Measurements from ENCODE around the gene KCNK4. TPM values are rescaled to one million over a fixed set of nuclear protein-coding genes. Genes with fewer than 3 reads are reported as not detected.

The KCNK4 gene
- total RNA-seq, 1 experiment from 2014 or later = 0.28 TPM

DNA sequence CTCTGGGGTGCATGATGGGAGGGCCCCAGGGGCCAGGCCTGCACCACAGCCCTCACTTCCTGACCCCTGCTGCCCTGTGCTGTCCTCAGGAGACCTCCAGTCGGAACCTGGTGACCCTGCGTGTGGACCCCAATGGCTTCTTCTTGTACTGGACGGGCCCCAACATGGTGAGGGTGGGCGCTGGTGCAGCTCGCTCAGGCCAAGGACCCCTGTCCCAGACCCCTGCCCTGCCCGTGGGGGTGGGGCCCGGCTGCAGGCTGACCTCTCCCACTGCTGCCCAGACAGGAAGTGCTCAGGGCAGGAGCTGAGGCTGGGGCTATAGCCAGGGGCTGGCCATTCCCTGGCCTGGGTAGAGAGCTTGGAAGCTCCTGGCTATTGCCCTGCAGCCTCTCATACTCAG is 36.8 kb upstream of the KCNK4 start:
- no peak overlapping the region for H3K14ac ChIP-seq (ENCODE audit: insufficient read depth, low read length)
- H3K9ac ChIP-seq (ENCODE audit: extremely low read depth, insufficient read length, low read length) = no peak overlapping the region
- no peaks in the 10 kb centered on the region; the same call in 1 of the 2 replicates for H3K79me2 ChIP-seq (ENCODE audit: insufficient read depth, low read length)
- H3K23ac ChIP-seq (ENCODE audit: insufficient read length, low read depth, low read length) = no peak overlapping the region
- H2BK5ac ChIP-seq (ENCODE audit: insufficient read length, low read length) = no peak overlapping the region
- no peak for TF ChIP-seq CTCF (conservative IDR thresholded peaks at IDR 0.05)
- no peak overlapping the region for H4K91ac ChIP-seq (ENCODE audit: insufficient read length, low read depth, low read length)
- no peak overlapping the region for H4K8ac ChIP-seq (replicated peaks; ENCODE audit: insufficient read length, low read depth, low read length)
- H2BK120ac ChIP-seq (ENCODE audit: low read depth, low read length, poor library complexity, severe bottlenecking) = no peak overlapping the region
- no peak overlapping the region for H2BK15ac ChIP-seq (ENCODE audit: low read depth, low read length)
- no peaks in the 10 kb centered on the region for H3K9me3 ChIP-seq (ENCODE audit: control insufficient read depth, low read depth, low read length)
- H3K27me3 ChIP-seq (ENCODE audit: insufficient read depth, low read length) = no peaks in the 10 kb centered on the region
- Mint-ChIP-seq H3K27me3 (ENCODE audit: low read depth) (no peaks in the 10 kb centered on the region), H3K4me3 (0 out of 5 replicates have a peak overlapping the region, but pooled peaks of 1 of the 2 experiments have one; percentile 98), H3K4me1 (peaks cover 18 to 27% of the 10 kb centered on the region in 2 experiments), H3K9me3 (no peaks in the 10 kb centered on the region), H3K36me3 (ENCODE audit: insufficient read depth in 1 of 3, low read depth in 3 of 3) (peaks cover 28 to 51% (median 43%) of the 10 kb centered on the region in 3 experiments; a peak in 6 of 7 replicates), H3K27ac (no peak overlapping the region)
- peaks cover 16% of the 10 kb centered on the region for H3K23me2 ChIP-seq (ENCODE audit: insufficient read length, low read depth, low read length, poor library complexity, severe bottlenecking)
- H3K4me2 ChIP-seq (ENCODE audit: insufficient read depth, insufficient read length, low read length) = no peak overlapping the region
- DNase-seq = no peak
- H4K5ac ChIP-seq (ENCODE audit: insufficient read length, low read depth, low read length) = no peak overlapping the region
- WGBS (ENCODE audit: extremely low coverage, insufficient read length, low lambda C conversion rate) = no CpG with 5 or more reads among the region's 7 CpGs
- H3K4me1 ChIP-seq (ENCODE audit: insufficient read depth, low read length) = peaks cover 4% of the 10 kb centered on the region; the same call in 1 of the 2 replicates
- H2AFZ ChIP-seq (ENCODE audit: low read length) = no peak overlapping the region
- H3K56ac ChIP-seq (ENCODE audit: insufficient read length, low read depth, low read length) = no peak overlapping the region
- no peaks in the 10 kb centered on the region for H4K20me1 ChIP-seq (ENCODE audit: control insufficient read depth, insufficient read depth, insufficient read length)
- no peak overlapping the region for H2AK5ac ChIP-seq (ENCODE audit: insufficient read length, low read length)
- peaks cover 3% of the 10 kb centered on the region for H3K79me1 ChIP-seq (ENCODE audit: insufficient read depth, low read depth, low read length, poor library complexity, severe bottlenecking)
- no peak overlapping the region for H3K18ac ChIP-seq (ENCODE audit: insufficient read length, low read depth, low read length)
- no peak overlapping the region for H3K4ac ChIP-seq (ENCODE audit: low read depth, low read length)
- no peak overlapping the region for H2BK20ac ChIP-seq (ENCODE audit: low read depth, low read length, poor library complexity, severe bottlenecking)
- no peak overlapping the region for H2BK12ac ChIP-seq (ENCODE audit: insufficient read length, low read depth, low read length)
- no peak overlapping the region for H3K27ac ChIP-seq (ENCODE audit: insufficient read length, low read depth, low read length)
- no peak overlapping the region for H3T11ph ChIP-seq (ENCODE audit: low read length)

All from H9 (cell line).